ENCODE results near the gene CDC25C. TPM values are rescaled to one million over a fixed set of nuclear protein-coding genes. Genes with fewer than 3 reads are reported as not detected.
"Not testable (repeated sequence)": the region's sequence is repeated elsewhere in the genome, so short reads cannot be mapped to it uniquely, and the experiment has no call there.

Gene CDC25C
- total RNA-seq, 4 donors from 2014 or later: 0.17 TPM; not detected in 3

GRCh38 chr5:138330813-138331448, 673 bp downstream of the CDC25C start:
- Histone ChIP-seq H3K36me3 (no peaks in the 10 kb centered on the region), H3K27me3 (no peaks in the 10 kb centered on the region), H3K4me3 (peak overlapping the region; percentile 42 to 62 (median 53)), H3K4me1 (peaks cover 12 to 17% (median 14%) of the 10 kb centered on the region in 4 donors), H3K27ac (replicated peaks in 1 of 4) (no peak overlapping the region), H3K9me3 (no peaks in the 10 kb centered on the region)
- no peak for DNase-seq (ENCODE audit: extremely low spot score)
- 6% methylated on average over 12 of the region's 12 CpGs for WGBS
- intact Hi-C loops (cut with DNase I): loop anchor here (10.0 kb wide), 1 partner anchor 116 kb away; the partner anchor contains the start of gene CDC23
- TF ChIP-seq, protein P1, sequence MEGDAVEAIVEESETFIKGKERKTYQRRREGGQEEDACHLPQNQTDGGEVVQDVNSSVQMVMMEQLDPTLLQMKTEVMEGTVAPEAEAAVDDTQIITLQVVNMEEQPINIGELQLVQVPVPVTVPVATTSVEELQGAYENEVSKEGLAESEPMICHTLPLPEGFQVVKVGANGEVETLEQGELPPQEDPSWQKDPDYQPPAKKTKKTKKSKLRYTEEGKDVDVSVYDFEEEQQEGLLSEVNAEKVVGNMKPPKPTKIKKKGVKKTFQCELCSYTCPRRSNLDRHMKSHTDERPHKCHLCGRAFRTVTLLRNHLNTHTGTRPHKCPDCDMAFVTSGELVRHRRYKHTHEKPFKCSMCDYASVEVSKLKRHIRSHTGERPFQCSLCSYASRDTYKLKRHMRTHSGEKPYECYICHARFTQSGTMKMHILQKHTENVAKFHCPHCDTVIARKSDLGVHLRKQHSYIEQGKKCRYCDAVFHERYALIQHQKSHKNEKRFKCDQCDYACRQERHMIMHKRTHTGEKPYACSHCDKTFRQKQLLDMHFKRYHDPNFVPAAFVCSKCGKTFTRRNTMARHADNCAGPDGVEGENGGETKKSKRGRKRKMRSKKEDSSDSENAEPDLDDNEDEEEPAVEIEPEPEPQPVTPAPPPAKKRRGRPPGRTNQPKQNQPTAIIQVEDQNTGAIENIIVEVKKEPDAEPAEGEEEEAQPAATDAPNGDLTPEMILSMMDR (IDR thresholded peaks at IDR 0.05): no peak
- no peak for TF ChIP-seq POLR2A (IDR thresholded peaks at IDR 0.05; ENCODE audit: low read depth)
- TF ChIP-seq POLR2AphosphoS5 (IDR thresholded peaks at IDR 0.05): no peak
- TF ChIP-seq EP300 (IDR thresholded peaks at IDR 0.05): no peak

DNA sequence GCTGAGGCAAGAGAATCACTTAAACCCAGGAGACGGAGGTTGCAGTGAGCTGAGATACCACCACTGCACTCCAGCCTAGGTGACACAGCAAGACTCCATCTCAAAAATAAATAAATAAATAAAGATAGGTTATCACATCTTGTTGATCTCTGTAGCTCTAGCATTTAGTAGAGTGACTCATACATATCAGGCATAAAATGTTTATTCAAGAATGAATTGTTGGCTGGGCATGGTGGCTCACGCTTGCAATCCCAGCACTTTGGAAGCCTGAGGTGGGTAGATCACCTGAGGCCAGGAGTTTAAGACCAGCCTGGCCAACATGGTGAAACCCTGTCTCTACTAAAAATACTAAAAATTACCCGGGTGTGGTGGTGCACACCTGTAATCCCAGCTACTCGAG, 13.4 kb downstream of the CDC25C start:
- H3K9me3 ChIP-seq; H3K36me3 ChIP-seq; H3K27me3 ChIP-seq; H3K4me3 ChIP-seq; H3K4me1 ChIP-seq; DNase-seq (ENCODE audit: extremely low spot score); H3K27ac ChIP-seq (replicated peaks in 1 of 4); intact Hi-C loops (cut with DNase I): not testable (repeated sequence)
- 97% methylated on average over 4 of the region's 4 CpGs for WGBS

DNA sequence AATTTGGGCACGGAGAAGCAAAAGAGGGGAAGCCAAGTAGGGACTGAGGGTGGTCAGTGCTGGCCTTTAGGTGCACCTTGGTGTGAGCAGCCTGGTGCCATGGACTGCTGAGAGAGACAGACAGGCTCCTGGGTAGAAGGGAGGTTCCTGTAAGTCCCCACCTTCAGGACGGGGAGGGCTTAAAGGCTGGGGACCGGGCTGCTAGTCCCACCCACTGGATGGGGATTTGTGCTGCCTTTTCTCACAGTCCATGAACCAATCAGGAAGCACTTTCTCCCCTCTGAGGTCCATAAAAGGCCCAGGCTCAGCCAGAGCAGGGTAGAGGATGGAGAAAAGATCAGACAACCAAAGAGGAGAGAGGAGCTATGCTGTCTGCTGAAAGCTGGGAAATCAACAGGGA, 15.2 kb downstream of the CDC25C start:
- H3K9me3 ChIP-seq: no peaks in the 10 kb centered on the region
- no peaks in the 10 kb centered on the region for H3K27me3 ChIP-seq
- intact Hi-C loops (cut with DNase I): no loop called here
- 80% methylated on average over 3 of the region's 3 CpGs for WGBS
- H3K36me3 ChIP-seq: no peaks in the 10 kb centered on the region
- no peak for DNase-seq (ENCODE audit: extremely low spot score)
- H3K4me1 ChIP-seq: no peaks in the 10 kb centered on the region
- H3K4me3 ChIP-seq: no peak overlapping the region
- no peak overlapping the region for H3K27ac ChIP-seq (replicated peaks in 1 of 4)
- TF ChIP-seq POLR2AphosphoS5 (IDR thresholded peaks at IDR 0.05) (no peak), POLR2A (IDR thresholded peaks at IDR 0.05; ENCODE audit: low read depth) (no peak), EP300 (IDR thresholded peaks at IDR 0.05) (no peak)
- TF ChIP-seq, protein P1 (IDR thresholded peaks at IDR 0.05): no peak

- 93% methylated on average over 1 of the region's 7 CpGs for WGBS
- Histone ChIP-seq H3K4me1 (no peaks in the 10 kb centered on the region), H3K9me3 (no peaks in the 10 kb centered on the region), H3K4me3 (no peak overlapping the region), H3K36me3 (no peaks in the 10 kb centered on the region), H3K27ac (replicated peaks in 1 of 4) (no peak overlapping the region), H3K27me3 (no peaks in the 10 kb centered on the region)
- no peak for DNase-seq (ENCODE audit: extremely low spot score)
- TF ChIP-seq, protein P1 (IDR thresholded peaks at IDR 0.05): no peak
- TF ChIP-seq POLR2A (IDR thresholded peaks at IDR 0.05; ENCODE audit: low read depth) (no peak), EP300 (IDR thresholded peaks at IDR 0.05) (no peak), POLR2AphosphoS5 (IDR thresholded peaks at IDR 0.05) (no peak)
- intact Hi-C loops (cut with DNase I): no loop called here
These were observed 15.8 kb downstream of the CDC25C start for GRCh38 chr5:138315751-138316278.

- no peak overlapping the region for H3K27ac ChIP-seq (replicated peaks in 1 of 4)
- intact Hi-C loops (cut with DNase I): no loop called here
- no peaks in the 10 kb centered on the region for H3K9me3 ChIP-seq
- WGBS: 56% methylated on average over 1 of the region's 1 CpG
- TF ChIP-seq EP300 (IDR thresholded peaks at IDR 0.05): no peak
- no peaks in the 10 kb centered on the region for H3K27me3 ChIP-seq
- H3K4me3 ChIP-seq: no peak overlapping the region
- DNase-seq (ENCODE audit: extremely low spot score): no peak
- no peaks in the 10 kb centered on the region for H3K4me1 ChIP-seq
- H3K36me3 ChIP-seq: no peaks in the 10 kb centered on the region
These were observed 25.8 kb downstream of the CDC25C start for GRCh38 chr5:138305797-138306196.

DNA sequence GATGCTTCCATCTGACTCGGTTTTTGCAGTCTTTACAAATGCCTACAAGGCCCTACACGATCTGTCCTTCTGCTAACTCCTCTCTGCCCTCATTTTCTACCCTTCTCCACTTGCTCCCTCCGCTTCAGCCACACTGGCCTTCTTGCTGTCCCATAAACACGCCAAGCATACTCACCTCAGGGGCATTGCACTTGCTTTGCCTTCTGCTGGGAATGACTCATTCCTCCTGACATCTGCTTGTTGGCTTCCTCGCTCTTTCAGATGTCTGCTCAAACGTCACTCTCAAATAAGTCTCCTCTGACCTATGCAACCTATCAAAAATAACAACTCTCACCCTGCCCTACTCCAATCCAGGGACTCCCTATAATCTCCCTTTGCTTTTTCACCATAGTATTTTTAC, 28.2 kb downstream of the CDC25C start:
- H3K27me3 ChIP-seq: no peaks in the 10 kb centered on the region
- no peak overlapping the region for H3K4me3 ChIP-seq
- no peaks in the 10 kb centered on the region for H3K4me1 ChIP-seq
- WGBS: 89% methylated on average over 6 of the region's 6 CpGs
- TF ChIP-seq POLR2AphosphoS5 (IDR thresholded peaks at IDR 0.05) (no peak), POLR2A (IDR thresholded peaks at IDR 0.05; ENCODE audit: low read depth) (no peak), EP300 (IDR thresholded peaks at IDR 0.05) (no peak)
- TF ChIP-seq, protein P1 (IDR thresholded peaks at IDR 0.05): no peak
- no peaks in the 10 kb centered on the region for H3K9me3 ChIP-seq
- H3K27ac ChIP-seq (replicated peaks in 1 of 4): no peak overlapping the region
- intact Hi-C loops (cut with DNase I): no loop called here
- no peak for DNase-seq (ENCODE audit: extremely low spot score)
- H3K36me3 ChIP-seq: no peaks in the 10 kb centered on the region
